Measurements from ENCODE around the gene C1QTNF12. TPM values are rescaled to one million over a fixed set of nuclear protein-coding genes. Genes with fewer than 3 reads are reported as not detected.

Gene C1QTNF12
- 1 to 10 TPM in 1 of 3 donors, not detected in 2; 2.0 TPM for total RNA-seq

- Histone ChIP-seq H3K9me3 (no peaks in the 10 kb centered on the region), H3K27ac (no peak within 1 kb of the TSS), H3K27me3 (peaks cover 8 to 26% of the 10 kb centered on the region in 2 donors), H3K4me1 (peaks cover 0 to 8% of the 10 kb centered on the region in 2 donors), H3K36me3 (no peaks in the 10 kb centered on the region), H3K4me3 (peak within 1 kb of the TSS in 2 of 3 donors; percentile 15 to 51)
- intact Hi-C loops (cut with DNase I; ENCODE audit: low total_unique reads), result no loop called here
- TF ChIP-seq POLR2AphosphoS5 (IDR thresholded peaks at IDR 0.05), result no peak
- TF ChIP-seq POLR2A (IDR thresholded peaks at IDR 0.05), result no peak
- TF ChIP-seq CTCF (IDR thresholded peaks at IDR 0.05), result no peak
- DNase-seq (ENCODE audit: low spot score in 2 of 2), result no peak
Measured at GRCh38 chr1:1246577-1247340, at the start of gene C1QTNF12. Gene C1QTNF12, minus strand, starts transcription at chr1:1246722. Its CDS starts 32 bp downstream, at chr1:1246690.

GRCh38 chr1:1295154-1295923 lies 48.8 kb upstream of the C1QTNF12 start:
- no peak overlapping the region for H3K4me3 ChIP-seq
- intact Hi-C loops (cut with DNase I; ENCODE audit: low total_unique reads), result no loop called here
- DNase-seq (ENCODE audit: low spot score in 2 of 2), result no peak
- H3K27me3 ChIP-seq, result no peaks in the 10 kb centered on the region
- no peaks in the 10 kb centered on the region for H3K9me3 ChIP-seq
- TF ChIP-seq POLR2A (IDR thresholded peaks at IDR 0.05) (no peak), CTCF (IDR thresholded peaks at IDR 0.05) (no peak), POLR2AphosphoS5 (IDR thresholded peaks at IDR 0.05) (no peak)
- H3K36me3 ChIP-seq, result no peaks in the 10 kb centered on the region
- H3K4me1 ChIP-seq, result peaks cover 0 to 10% of the 10 kb centered on the region in 2 donors
- H3K27ac ChIP-seq, result no peak overlapping the region

GRCh38 chr1:1294250-1294890 lies 47.8 kb upstream of the C1QTNF12 start:
- no peaks in the 10 kb centered on the region for H3K27me3 ChIP-seq
- no peak overlapping the region for H3K4me3 ChIP-seq
- TF ChIP-seq POLR2A (IDR thresholded peaks at IDR 0.05) (no peak), CTCF (IDR thresholded peaks at IDR 0.05) (no peak)
- intact Hi-C loops (cut with DNase I; ENCODE audit: low total_unique reads), result loop anchor here (5.0 kb wide), 1 partner anchor 172 kb away; no protein-coding TSS in a partner anchor
- peaks cover 0 to 10% of the 10 kb centered on the region in 2 donors for H3K4me1 ChIP-seq
- no peak for DNase-seq (ENCODE audit: low spot score in 2 of 2)
- H3K27ac ChIP-seq, result no peak overlapping the region
- H3K36me3 ChIP-seq, result no peaks in the 10 kb centered on the region
- H3K9me3 ChIP-seq, result no peaks in the 10 kb centered on the region

- no peaks in the 10 kb centered on the region for H3K9me3 ChIP-seq
- no peaks in the 10 kb centered on the region for H3K36me3 ChIP-seq
- peaks cover 0 to 10% of the 10 kb centered on the region in 2 donors for H3K4me1 ChIP-seq
- intact Hi-C loops (cut with DNase I; ENCODE audit: low total_unique reads), result loop anchor here (5.0 kb wide), 1 partner anchor 171 kb away; no protein-coding TSS in a partner anchor
- H3K27ac ChIP-seq, result no peak overlapping the region
- no peaks in the 10 kb centered on the region for H3K27me3 ChIP-seq
- H3K4me3 ChIP-seq, result no peak overlapping the region
- DNase-seq (ENCODE audit: low spot score in 2 of 2), result no peak
- no peak for TF ChIP-seq CTCF (IDR thresholded peaks at IDR 0.05)
- TF ChIP-seq POLR2AphosphoS5 (IDR thresholded peaks at IDR 0.05), result no peak
- no peak for TF ChIP-seq POLR2A (IDR thresholded peaks at IDR 0.05)
Measured at GRCh38 chr1:1293263-1294249, 47.0 kb upstream of the C1QTNF12 start.

All from breast epithelium (tissue), 4 donors.